Neural cell (in vitro differentiated cells): ENCODE data around the gene SGIP1. TPM values are rescaled to one million over a fixed set of nuclear protein-coding genes. Genes with fewer than 3 reads are reported as not detected.

ENCODE experiments used
- H2AFZ ChIP-seq: fragments of 200-600, 300-800 bp; sonication (generic), shearing (Covaris generic); 2 replicates; pipeline ENCODE4 v1.6.0; 2014; ENCODE audit warnings: low read depth, mild to moderate bottlenecking, antibody characterized with exemption, low read length, moderate library complexity
- H3F3A ChIP-seq: fragments of 200-600 bp; shearing (Covaris generic); 2 replicates; pipeline ENCODE4 v1.6.1; 2016; ENCODE audit warnings: mild to moderate bottlenecking, moderate library complexity, mixed read lengths, antibody characterized with exemption, low read length; ENCODE audit not compliant: insufficient read depth, poor library complexity, severe bottlenecking
- H3K27ac ChIP-seq: fragments of 200-600, 300-800 bp; sonication (generic), shearing (Covaris generic); 2 replicates; pipeline ENCODE4 v1.5.1; 2014; ENCODE audit warnings: mild to moderate bottlenecking, low read length, moderate library complexity
- H3K27me3 ChIP-seq: fragments of 300-800, 200-600 bp; sonication (generic), shearing (Covaris generic); 2 replicates; pipeline ENCODE4 v1.6.0; 2014; ENCODE audit warnings: mild to moderate bottlenecking, low read depth, low read length, moderate library complexity; ENCODE audit not compliant: insufficient read depth
- H3K36me3 ChIP-seq: fragments of 300-800, 200-600 bp; sonication (generic), shearing (Covaris generic); 2 replicates; pipeline ENCODE4 v1.5.1; 2014; ENCODE audit warnings: mild to moderate bottlenecking, antibody characterized with exemption, low read length, moderate library complexity; ENCODE audit not compliant: insufficient read depth
- H3K4me2 ChIP-seq: fragments of 300-800, 200-600 bp; sonication (generic), shearing (Covaris generic); 2 replicates; pipeline ENCODE4 v1.6.0; 2014; ENCODE audit warnings: mild to moderate bottlenecking, low read length
- H3K4me3 ChIP-seq: fragments of 300-800, 200-600 bp; sonication (generic), shearing (Covaris generic); 2 replicates; pipeline ENCODE4 v1.5.1; 2014; ENCODE audit warnings: mild to moderate bottlenecking, low read length, moderate library complexity
- H3K79me2 ChIP-seq: fragments of 200-600 bp; shearing (Covaris generic); replicated peaks from 2 replicates; pipeline ENCODE4 v1.6.0; 2014; ENCODE audit warnings: mild to moderate bottlenecking, low read length, moderate library complexity; ENCODE audit not compliant: insufficient read depth
- H3K9ac ChIP-seq: fragments of 300-800, 200-600 bp; sonication (generic), shearing (Covaris generic); 2 replicates; pipeline ENCODE4 v1.6.1; 2016; ENCODE audit warnings: mild to moderate bottlenecking, low read length, mixed read lengths
- H3K9me2 ChIP-seq: fragments of 200-600 bp; shearing (Covaris generic); 2 replicates; pipeline ENCODE4 v1.6.1; 2016; ENCODE audit warnings: mild to moderate bottlenecking, low read length, mixed read lengths; ENCODE audit not compliant: insufficient read depth
- H3K9me3 ChIP-seq: fragments of 200-600, 300-800 bp; sonication (generic), shearing (Covaris generic); 2 replicates; pipeline ENCODE4 v1.6.1; 2016; ENCODE audit warnings: mild to moderate bottlenecking, mixed run types, low read length, moderate library complexity, mixed read lengths
- H4K20me1 ChIP-seq: fragments of 200-600 bp; shearing (Covaris generic); 2 replicates; pipeline ENCODE4 v1.6.1; 2016; ENCODE audit warnings: mild to moderate bottlenecking, mixed run types; ENCODE audit not compliant: insufficient read depth
- CTCF ChIP-seq: fragments of 450-650 bp; IDR thresholded peaks from 2 replicates; pipeline ENCODE4 v1.5.1; 2014; ENCODE audit warnings: antibody characterized with exemption, mild to moderate bottlenecking, moderate library complexity; ENCODE audit not compliant: poor library complexity, severe bottlenecking
- EP300 ChIP-seq: fragments of 450-650 bp; conservative IDR thresholded peaks from 2 replicates; pipeline ENCODE4 v1.6.1; 2014; ENCODE audit warnings: antibody characterized with exemption, mild to moderate bottlenecking, moderate library complexity; ENCODE audit not compliant: poor library complexity, severe bottlenecking
- EZH2 ChIP-seq: fragments of 200-600, 300-800 bp; shearing (Covaris generic), sonication (generic); IDR thresholded peaks from 2 replicates; pipeline ENCODE4 v1.6.1; 2014; ENCODE audit warnings: antibody characterized with exemption, low read length, borderline replicate concordance, mild to moderate bottlenecking; ENCODE audit not compliant: insufficient read depth, poor library complexity, severe bottlenecking
- MXI1 ChIP-seq: fragments of 450-650 bp; conservative IDR thresholded peaks from 2 replicates; pipeline ENCODE4 v1.6.1; 2014; ENCODE audit warnings: antibody characterized with exemption, mild to moderate bottlenecking; ENCODE audit not compliant: poor library complexity, severe bottlenecking
- POLR2AphosphoS5 ChIP-seq: IDR thresholded peaks from 2 replicates; pipeline ENCODE4 v1.6.1; 2012
- RAD21 ChIP-seq: fragments of 450-650 bp; conservative IDR thresholded peaks from 2 replicates; pipeline ENCODE4 v1.6.1; 2014; ENCODE audit warnings: antibody characterized with exemption, mild to moderate bottlenecking, moderate library complexity
- REST ChIP-seq: IDR thresholded peaks from 2 replicates; pipeline ENCODE4 v1.6.1; 2012; ENCODE audit warnings: borderline replicate concordance
- SMC3 ChIP-seq: fragments of 450-650 bp; conservative IDR thresholded peaks from 2 replicates; pipeline ENCODE4 v1.6.1; 2014; ENCODE audit warnings: antibody characterized with exemption, mild to moderate bottlenecking, moderate library complexity; ENCODE audit not compliant: poor library complexity
- TAF1 ChIP-seq: IDR thresholded peaks from 2 replicates; pipeline ENCODE4 v1.6.1; 2012; ENCODE audit warnings: low read depth
- polyA plus RNA-seq: library from polyadenylated mRNA; depleted of rRNA; stranded (reverse); fragments of >200 nt; gene quantifications from 2 replicates; pipeline ENCODE4 v1.2.3, GENCODE V29; 2014

The SGIP1 gene
- polyA plus RNA-seq, 1 donor from 2014 or later = 50.5 TPM

GRCh38 chr1:66495495-66495894 lies 38.5 kb upstream of the SGIP1 start:
- Histone ChIP-seq H4K20me1 (no peaks in the 10 kb centered on the region), H3K9me3 (no peaks in the 10 kb centered on the region), H3K27ac (no peak overlapping the region), H3K4me3 (no peak overlapping the region), H3K27me3 (no peaks in the 10 kb centered on the region), H3K4me2 (no peak overlapping the region), H2AFZ (no peak overlapping the region), H3F3A (no peaks in the 10 kb centered on the region), H3K9ac (no peak overlapping the region), H3K36me3 (no peaks in the 10 kb centered on the region), H3K79me2 (no peaks in the 10 kb centered on the region), H3K9me2 (no peaks in the 10 kb centered on the region)
- TF ChIP-seq MXI1 (no peak), CTCF (no peak), TAF1 (no peak)

- Histone ChIP-seq H3K9me3 (no peaks in the 10 kb centered on the region), H3K27me3 (no peaks in the 10 kb centered on the region), H3K79me2 (no peaks in the 10 kb centered on the region), H3K36me3 (no peaks in the 10 kb centered on the region), H3K4me2 (no peak overlapping the region), H3K27ac (no peak overlapping the region), H3F3A (no peaks in the 10 kb centered on the region), H3K9me2 (no peaks in the 10 kb centered on the region), H3K9ac (no peak overlapping the region), H3K4me3 (no peak overlapping the region), H4K20me1 (no peaks in the 10 kb centered on the region), H2AFZ (no peak overlapping the region)
- TF ChIP-seq EZH2 = no peak
Measured at GRCh38 chr1:66497910-66498309, 36.0 kb upstream of the SGIP1 start.

GRCh38 chr1:66500301-66500700 lies 33.7 kb upstream of the SGIP1 start:
- no peaks in the 10 kb centered on the region for H3K79me2 ChIP-seq
- no peak overlapping the region for H3K27ac ChIP-seq

More at GRCh38 chr1:66500301-66500700, 33.7 kb upstream of the SGIP1 start:
- Histone ChIP-seq H3K9ac (no peak overlapping the region), H3K9me2 (no peaks in the 10 kb centered on the region), H3K4me2 (no peak overlapping the region), H2AFZ (no peak overlapping the region), H4K20me1 (no peaks in the 10 kb centered on the region), H3K36me3 (no peaks in the 10 kb centered on the region), H3K27me3 (no peaks in the 10 kb centered on the region), H3K9me3 (no peaks in the 10 kb centered on the region), H3F3A (no peaks in the 10 kb centered on the region), H3K4me3 (no peak overlapping the region)
- TF ChIP-seq EZH2 = no peak
- no peak for TF ChIP-seq EP300
- no peak for TF ChIP-seq SMC3
- no peak for TF ChIP-seq MXI1
- TF ChIP-seq RAD21 = no peak
- no peak for TF ChIP-seq TAF1
- TF ChIP-seq POLR2AphosphoS5 = no peak
- no peak for TF ChIP-seq CTCF
- no peak for TF ChIP-seq REST
